Right lobe of liver (tissue), 6 donors: ENCODE results near the gene PDE6G. TPM values are rescaled to one million over a fixed set of nuclear protein-coding genes. Genes with fewer than 3 reads are reported as not detected.

Experiments
- ATAC-seq, 4 donors: fragments of 200-7000 bp; cut with Tn5 transposase; one replicate each; pipeline ENCODE4 v1.9.1; 2020; ENCODE audit warnings: mild to moderate bottlenecking in 4 of 4, moderate library complexity in 4 of 4
- DNase-seq, 3 donors: peaks; one replicate each; pipeline ENCODE4 v3.0.0-alpha.2; 2020
- H3K27ac ChIP-seq, 3 donors: fragments of 200-600 bp; one replicate each; pipeline ENCODE4 v1.8.0; 2022
- H3K27me3 ChIP-seq, 2 donors: fragments of 200-600 bp; one replicate each; pipeline ENCODE4 v1.8.0; 2022
- H3K36me3 ChIP-seq, 4 donors: fragments of 200-600 bp; sonication (generic) in 1 of 4; one replicate each; pipeline versions ENCODE4 v1.5.1 to v1.8.0; 2017 to 2022; ENCODE audit warnings: control low read depth in 1 of 4
- H3K4me1 ChIP-seq, 4 donors: fragments of 200-600 bp; sonication (generic) in 1 of 4; one replicate each; pipeline versions ENCODE4 v1.5.1 to v1.8.0; 2017 to 2022; ENCODE audit warnings: control low read depth in 1 of 4
- H3K4me3 ChIP-seq, 3 donors: fragments of 200-600 bp; one replicate each; pipeline ENCODE4 v1.8.0; 2022
- H3K9me3 ChIP-seq, 4 donors: fragments of 200-600 bp; sonication (generic) in 1 of 4; one replicate each; pipeline versions ENCODE4 v1.5.1 to v1.8.0; 2017 to 2022; ENCODE audit warnings: control low read depth in 1 of 4
- POLR2A ChIP-seq: fragments of 450-650 bp; IDR thresholded peaks from one replicate; pipeline ENCODE4 v1.6.1; 2017; ENCODE audit warnings: antibody characterized with exemption, mild to moderate bottlenecking
- WGBS: methylation state at CpG from one replicate; pipeline ENCODE4 v1.1.6; 2018; ENCODE audit warnings: low coverage, low lambda C conversion rate; ENCODE audit not compliant: insufficient coverage; ENCODE audit errors: missing lambda C conversion rate; 5-methylcytosine and 5-hydroxymethylcytosine counted together
- intact Hi-C, 2 donors: fragments of 100-400 bp; cut with DNase I; formaldehyde crosslinking; loops; one replicate each; pipeline versions ENCODE4 v1.11.2 to v1.14.1; 2022
- total RNA-seq, 6 experiments: library from RNA; depleted of rRNA in 2 of 6; stranded (reverse); fragments of >200 nt in 2 of 6; fragmentation: NEBNext Ultra II Directional in 3 of 6; extraction: Animal tissue kit (Norgen Biotek cat#: 25700) in 3 of 6; gene quantifications; one replicate each; pipeline versions ENCODE4 v1.1.0 to v1.2.4, GENCODE V29; 2016 to 2023
- TF ChIP-seq, protein P1 (sequence below), 4 donors: fragments of 200-600 bp in 3 of 4; fragments of 450-650 bp in 1 of 4; IDR thresholded peaks; one replicate each; pipeline versions ENCODE4 v1.5.1 to v1.8.0; 2016 to 2022; ENCODE audit warnings: antibody characterized with exemption in 4 of 4, mild to moderate bottlenecking in 2 of 4
- donor health status: DM: no; HTN: yes; CAD: no.
- donor health status: DM: no; HTN: no; CAD: no.
- donor health status: DM: no; HTN: no; CAD: no.
- donor health status: DM: no; HTN: yes; CAD: no.
- donor health status: DM: no; HTN: yes; CAD: no.

The PDE6G gene
- total RNA-seq, 6 experiments from 2014 or later = 0.40 to 0.93 (median 0.68) TPM; not detected in 2

- TF ChIP-seq, protein P1, sequence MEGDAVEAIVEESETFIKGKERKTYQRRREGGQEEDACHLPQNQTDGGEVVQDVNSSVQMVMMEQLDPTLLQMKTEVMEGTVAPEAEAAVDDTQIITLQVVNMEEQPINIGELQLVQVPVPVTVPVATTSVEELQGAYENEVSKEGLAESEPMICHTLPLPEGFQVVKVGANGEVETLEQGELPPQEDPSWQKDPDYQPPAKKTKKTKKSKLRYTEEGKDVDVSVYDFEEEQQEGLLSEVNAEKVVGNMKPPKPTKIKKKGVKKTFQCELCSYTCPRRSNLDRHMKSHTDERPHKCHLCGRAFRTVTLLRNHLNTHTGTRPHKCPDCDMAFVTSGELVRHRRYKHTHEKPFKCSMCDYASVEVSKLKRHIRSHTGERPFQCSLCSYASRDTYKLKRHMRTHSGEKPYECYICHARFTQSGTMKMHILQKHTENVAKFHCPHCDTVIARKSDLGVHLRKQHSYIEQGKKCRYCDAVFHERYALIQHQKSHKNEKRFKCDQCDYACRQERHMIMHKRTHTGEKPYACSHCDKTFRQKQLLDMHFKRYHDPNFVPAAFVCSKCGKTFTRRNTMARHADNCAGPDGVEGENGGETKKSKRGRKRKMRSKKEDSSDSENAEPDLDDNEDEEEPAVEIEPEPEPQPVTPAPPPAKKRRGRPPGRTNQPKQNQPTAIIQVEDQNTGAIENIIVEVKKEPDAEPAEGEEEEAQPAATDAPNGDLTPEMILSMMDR (IDR thresholded peaks at IDR 0.05) = no peak
- no peak for TF ChIP-seq POLR2A
- Histone ChIP-seq H3K27ac (no peak overlapping the region), H3K9me3 (no peaks in the 10 kb centered on the region), H3K27me3 (peaks cover 0 to 11% of the 10 kb centered on the region in 2 donors), H3K4me3 (no peak overlapping the region), H3K4me1 (no peaks in the 10 kb centered on the region), H3K36me3 (no peaks in the 10 kb centered on the region)
- DNase-seq (no peak), ATAC-seq (no peak)
- 53% methylated on average over 12 of the region's 21 CpGs for WGBS
- intact Hi-C loops = no loop called here
Measured at GRCh38 chr17:81647640-81648012, 8.7 kb downstream of the PDE6G start.

GRCh38 chr17:81646869-81647600 lies 9.3 kb downstream of the PDE6G start:
- no peak for DNase-seq
- no peaks in the 10 kb centered on the region for H3K36me3 ChIP-seq
- WGBS = 66% methylated on average over 7 of the region's 12 CpGs
- no peak overlapping the region for H3K4me3 ChIP-seq
- H3K27me3 ChIP-seq = peaks cover 0 to 11% of the 10 kb centered on the region in 2 donors
- no peak overlapping the region for H3K27ac ChIP-seq
- H3K4me1 ChIP-seq = no peaks in the 10 kb centered on the region
- TF ChIP-seq POLR2A = no peak
- TF ChIP-seq, protein P1 (IDR thresholded peaks at IDR 0.05) = no peak
- H3K9me3 ChIP-seq = no peaks in the 10 kb centered on the region
- ATAC-seq = peak in 2 of 4 donors; percentile 12 to 29
- intact Hi-C loops = no loop called here

GRCh38 chr17:81644976-81645952 lies 11.1 kb downstream of the PDE6G start:
- peak in 1 of 4 donors; percentile 28 for ATAC-seq
- Histone ChIP-seq H3K4me1 (no peaks in the 10 kb centered on the region), H3K4me3 (no peak overlapping the region), H3K27ac (no peak overlapping the region), H3K9me3 (no peaks in the 10 kb centered on the region), H3K36me3 (no peaks in the 10 kb centered on the region), H3K27me3 (peaks cover 0 to 11% of the 10 kb centered on the region in 2 donors)
- DNase-seq = no peak
- intact Hi-C loops = no loop called here
- WGBS = 84% methylated on average over 5 of the region's 29 CpGs
- TF ChIP-seq, protein P1 (IDR thresholded peaks at IDR 0.05) = no peak
- TF ChIP-seq POLR2A = no peak

- TF ChIP-seq, protein P1 (IDR thresholded peaks at IDR 0.05) = no peak
- TF ChIP-seq POLR2A = no peak
Measured at GRCh38 chr17:81644496-81644895, 11.8 kb downstream of the PDE6G start.

More at GRCh38 chr17:81644496-81644895, 11.8 kb downstream of the PDE6G start:
- Histone ChIP-seq H3K9me3 (no peaks in the 10 kb centered on the region), H3K36me3 (no peaks in the 10 kb centered on the region), H3K4me3 (no peak overlapping the region), H3K4me1 (no peaks in the 10 kb centered on the region), H3K27ac (no peak overlapping the region), H3K27me3 (peaks cover 0 to 11% of the 10 kb centered on the region in 2 donors)
- DNase-seq (no peak), ATAC-seq (peak in 1 of 4 donors; percentile 6)
- WGBS = 90% methylated on average over 2 of the region's 15 CpGs
- intact Hi-C loops = no loop called here
